Chondrocyte (in vitro differentiated cells): ENCODE measurements around the gene GPR160. TPM values are rescaled to one million over a fixed set of nuclear protein-coding genes. Genes with fewer than 3 reads are reported as not detected.
"Not testable (repeated sequence)": the region's sequence is repeated elsewhere in the genome, so short reads cannot be mapped to it uniquely, and the experiment has no call there.

ENCODE experiments used
- DNase-seq: peaks from one replicate; pipeline ENCODE4 v3.0.0; 2021; ENCODE audit warnings: mixed read lengths, low spot score
- H3K27ac Mint-ChIP-seq: one replicate; pipeline ENCODE4 v1.8.0; 2021; ENCODE audit warnings: mild to moderate bottlenecking, moderate library complexity, mixed read lengths; ENCODE audit not compliant: unreplicated experiment
- H3K27me3 Mint-ChIP-seq: 2 replicates; pipeline ENCODE4 v1.8.0; 2021; ENCODE audit warnings: low read depth, mixed read lengths
- H3K36me3 Mint-ChIP-seq: 2 replicates; pipeline ENCODE4 v1.8.0; 2021; ENCODE audit warnings: low read depth, mixed read lengths
- H3K4me1 Mint-ChIP-seq: 2 replicates; pipeline ENCODE4 v1.8.0; 2021; ENCODE audit warnings: low read depth, mild to moderate bottlenecking, mixed read lengths
- H3K4me3 Mint-ChIP-seq: one replicate; pipeline ENCODE4 v1.8.0; 2021; ENCODE audit warnings: mild to moderate bottlenecking, moderate library complexity, mixed read lengths; ENCODE audit not compliant: unreplicated experiment
- H3K9me3 Mint-ChIP-seq: 2 replicates; pipeline ENCODE4 v1.8.0; 2021; ENCODE audit warnings: low read depth, mixed read lengths
- total RNA-seq: library from RNA; stranded (reverse); gene quantifications from 3 replicates; pipeline ENCODE4 v1.2.1, GENCODE V29; 2021
- TF ChIP-seq, protein P1 (sequence below): fragments of 200-600 bp; sonication (generic); IDR thresholded peaks from 2 replicates; pipeline ENCODE4 v1.5.0; 2021; ENCODE audit warnings: antibody characterized with exemption, mild to moderate bottlenecking, moderate library complexity

The GPR160 gene
- total RNA-seq, 1 donor from 2014 or later: 0.37 TPM

DNA sequence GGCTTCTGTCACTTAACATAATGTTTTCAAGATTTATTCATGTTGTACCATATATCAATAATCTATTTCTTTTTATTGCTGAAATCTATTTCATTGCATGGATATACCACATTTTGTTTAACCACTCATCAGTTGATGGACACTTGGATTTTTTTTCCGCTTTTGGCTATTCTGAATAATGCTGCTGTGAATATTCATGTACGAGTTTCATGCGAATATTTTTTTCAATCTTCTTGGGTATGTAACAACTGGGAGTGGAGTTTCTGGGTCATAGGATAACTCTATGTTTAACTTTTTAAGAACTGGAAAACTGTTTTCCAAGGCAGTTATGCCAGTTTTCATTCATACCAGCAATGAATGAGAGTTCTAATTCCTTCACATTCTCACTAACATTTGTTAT is 21.7 kb upstream of the GPR160 start:
- no peaks in the 10 kb centered on the region for H3K9me3 Mint-ChIP-seq
- no peak overlapping the region for H3K4me3 Mint-ChIP-seq
- no peak overlapping the region for H3K27ac Mint-ChIP-seq
- H3K36me3 Mint-ChIP-seq: no peaks in the 10 kb centered on the region
- no peaks in the 10 kb centered on the region for H3K4me1 Mint-ChIP-seq
- peaks cover under 1% of the 10 kb centered on the region for H3K27me3 Mint-ChIP-seq
- DNase-seq: no peak
- TF ChIP-seq, protein P1, sequence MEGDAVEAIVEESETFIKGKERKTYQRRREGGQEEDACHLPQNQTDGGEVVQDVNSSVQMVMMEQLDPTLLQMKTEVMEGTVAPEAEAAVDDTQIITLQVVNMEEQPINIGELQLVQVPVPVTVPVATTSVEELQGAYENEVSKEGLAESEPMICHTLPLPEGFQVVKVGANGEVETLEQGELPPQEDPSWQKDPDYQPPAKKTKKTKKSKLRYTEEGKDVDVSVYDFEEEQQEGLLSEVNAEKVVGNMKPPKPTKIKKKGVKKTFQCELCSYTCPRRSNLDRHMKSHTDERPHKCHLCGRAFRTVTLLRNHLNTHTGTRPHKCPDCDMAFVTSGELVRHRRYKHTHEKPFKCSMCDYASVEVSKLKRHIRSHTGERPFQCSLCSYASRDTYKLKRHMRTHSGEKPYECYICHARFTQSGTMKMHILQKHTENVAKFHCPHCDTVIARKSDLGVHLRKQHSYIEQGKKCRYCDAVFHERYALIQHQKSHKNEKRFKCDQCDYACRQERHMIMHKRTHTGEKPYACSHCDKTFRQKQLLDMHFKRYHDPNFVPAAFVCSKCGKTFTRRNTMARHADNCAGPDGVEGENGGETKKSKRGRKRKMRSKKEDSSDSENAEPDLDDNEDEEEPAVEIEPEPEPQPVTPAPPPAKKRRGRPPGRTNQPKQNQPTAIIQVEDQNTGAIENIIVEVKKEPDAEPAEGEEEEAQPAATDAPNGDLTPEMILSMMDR: no peak

DNA sequence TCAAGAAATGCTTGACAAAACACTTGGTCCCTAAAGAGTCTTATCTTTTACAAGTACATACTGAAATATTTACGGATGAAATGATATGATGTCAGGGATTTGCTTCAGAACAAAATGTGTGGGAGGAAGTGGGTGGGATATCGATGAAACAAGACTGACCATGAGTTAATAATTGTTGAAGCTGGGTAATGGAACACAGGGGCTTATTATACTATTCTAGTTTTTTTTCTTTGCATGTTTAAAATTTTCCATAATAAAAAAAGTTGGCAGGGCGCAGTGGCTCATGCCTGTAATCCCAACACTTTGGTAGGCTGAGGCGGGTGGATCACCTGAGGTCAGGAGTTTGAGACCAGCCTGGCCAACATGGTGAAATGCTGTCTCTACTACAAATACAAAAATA is 18.5 kb upstream of the GPR160 start:
- not testable (repeated sequence) for H3K9me3 Mint-ChIP-seq, H3K27ac Mint-ChIP-seq, H3K36me3 Mint-ChIP-seq, H3K4me1 Mint-ChIP-seq, H3K4me3 Mint-ChIP-seq, DNase-seq, H3K27me3 Mint-ChIP-seq

DNA sequence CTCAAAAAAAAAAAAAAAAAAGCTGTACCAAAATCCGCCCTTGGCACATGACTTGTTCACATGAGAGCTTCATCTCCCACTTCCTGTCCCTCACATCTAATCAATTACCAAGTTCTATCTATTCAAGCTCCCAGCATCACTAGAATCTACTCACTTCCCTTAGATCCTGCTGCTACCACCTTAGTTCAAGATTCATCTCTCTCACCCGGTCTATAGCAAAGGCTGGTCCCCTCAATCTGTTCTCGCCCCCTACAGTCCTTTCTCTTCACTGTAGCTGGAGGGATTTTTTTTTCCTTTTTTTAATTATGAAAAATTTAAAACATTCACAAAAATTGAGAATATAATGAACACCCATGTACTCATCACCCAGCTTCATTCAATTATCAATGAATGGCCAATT is 16.7 kb upstream of the GPR160 start:
- DNase-seq: no peak
- TF ChIP-seq, protein P1: peak; percentile 30
- peaks cover 1% of the 10 kb centered on the region for H3K27me3 Mint-ChIP-seq
- no peaks in the 10 kb centered on the region for H3K4me1 Mint-ChIP-seq
- no peak overlapping the region for H3K4me3 Mint-ChIP-seq
- H3K9me3 Mint-ChIP-seq: no peaks in the 10 kb centered on the region
- no peaks in the 10 kb centered on the region for H3K36me3 Mint-ChIP-seq
- H3K27ac Mint-ChIP-seq: no peak overlapping the region

DNA sequence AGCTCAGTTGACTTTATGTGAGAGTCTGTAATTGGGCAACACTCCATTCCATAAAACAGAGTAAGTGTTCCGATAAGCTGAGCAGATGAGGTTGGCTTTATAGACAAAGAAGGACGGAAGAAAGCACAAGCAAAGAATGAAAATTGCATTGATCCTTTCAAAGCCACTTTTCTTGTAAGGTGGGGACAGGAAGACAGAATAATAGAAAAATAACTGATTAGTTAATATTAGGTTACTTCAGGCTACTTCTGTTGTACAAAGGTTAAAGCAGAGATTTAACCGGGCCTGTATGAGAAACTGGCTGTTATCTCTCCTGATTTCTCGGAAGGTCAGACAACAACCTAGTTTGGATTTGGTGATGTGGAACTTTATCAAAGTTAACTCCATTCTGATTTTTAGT is 15.5 kb upstream of the GPR160 start:
- Mint-ChIP-seq H3K9me3 (no peaks in the 10 kb centered on the region), H3K4me1 (no peaks in the 10 kb centered on the region), H3K27me3 (peaks cover 1% of the 10 kb centered on the region), H3K36me3 (no peaks in the 10 kb centered on the region), H3K4me3 (no peak overlapping the region), H3K27ac (no peak overlapping the region)
- no peak for DNase-seq
- TF ChIP-seq, protein P1: no peak

- Mint-ChIP-seq H3K36me3 (no peaks in the 10 kb centered on the region), H3K9me3 (no peaks in the 10 kb centered on the region), H3K27me3 (peaks cover 1% of the 10 kb centered on the region), H3K4me1 (no peaks in the 10 kb centered on the region), H3K4me3 (no peak overlapping the region), H3K27ac (no peak overlapping the region)
- DNase-seq: no peak
- TF ChIP-seq, protein P1: no peak
Observed at GRCh38 chr3:170023165-170023564, 14.6 kb upstream of the GPR160 start.

GRCh38 chr3:170024581-170024980 is 13.2 kb upstream of the GPR160 start:
- Mint-ChIP-seq H3K27ac (no peak overlapping the region), H3K9me3 (no peaks in the 10 kb centered on the region), H3K36me3 (no peaks in the 10 kb centered on the region), H3K4me3 (no peak overlapping the region), H3K27me3 (peaks cover 6% of the 10 kb centered on the region), H3K4me1 (no peaks in the 10 kb centered on the region)
- DNase-seq: no peak
- TF ChIP-seq, protein P1: no peak
